Measurements from ENCODE around the gene GNAO1. TPM values are rescaled to one million over a fixed set of nuclear protein-coding genes. Genes with fewer than 3 reads are reported as not detected.

Gene GNAO1
- total RNA-seq, 1 donor = under 0.01 TPM

DNA sequence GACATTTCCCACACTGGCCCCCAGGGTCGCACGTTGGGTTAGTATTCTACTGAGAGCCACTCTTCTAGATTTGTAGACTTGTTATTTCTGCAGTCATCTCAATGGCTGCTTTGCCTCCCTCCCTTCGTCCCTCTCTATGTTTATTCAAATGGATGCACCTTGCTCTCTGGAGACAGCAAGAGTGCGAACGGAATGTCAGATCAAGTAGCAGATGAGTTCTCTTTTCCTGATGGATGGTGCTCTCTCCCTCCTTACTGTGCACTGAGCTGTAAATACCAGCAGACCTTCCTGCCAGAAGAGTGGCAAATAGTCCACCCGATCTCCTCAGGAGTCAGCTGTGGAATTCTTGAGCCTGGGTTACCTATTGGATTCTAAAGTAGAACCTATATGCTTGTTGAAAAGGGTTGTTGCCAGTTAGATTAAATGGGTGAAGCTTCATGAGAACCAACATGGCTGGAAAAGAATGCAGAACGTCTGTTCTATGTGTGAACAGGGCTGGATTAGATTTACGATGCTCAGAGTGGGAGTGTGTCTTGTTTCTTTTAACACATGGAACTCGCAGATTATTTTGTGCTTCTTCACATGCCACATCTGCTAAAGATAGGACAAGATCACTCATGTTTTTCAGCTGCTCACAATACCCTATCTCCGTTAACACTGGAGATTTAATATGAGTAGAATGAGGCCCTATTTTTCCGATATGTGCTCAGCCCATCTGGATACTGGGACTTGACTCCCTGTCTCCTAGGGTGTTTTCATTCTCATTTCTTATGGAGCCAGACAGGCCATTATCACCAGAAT is 6.1 kb downstream of the GNAO1 start:
- TF ChIP-seq CTCF (IDR thresholded peaks at IDR 0.05; ENCODE audit: insufficient read depth, low read depth, low read length) = no peak

GRCh38 chr16:56198006-56198754 is 6.9 kb downstream of the GNAO1 start:
- no peak for TF ChIP-seq CTCF (IDR thresholded peaks at IDR 0.05; ENCODE audit: insufficient read depth, low read depth, low read length)
- no peak overlapping the region for H3K4me3 ChIP-seq (ENCODE audit: low read depth, low read length)
- no peak for DNase-seq (ENCODE audit: low read depth)

More for the DNA sequence above, 6.1 kb downstream of the GNAO1 start:
- H3K4me3 ChIP-seq (ENCODE audit: low read depth, low read length) = no peak overlapping the region
- no peak for DNase-seq (ENCODE audit: low read depth)

- no peak for TF ChIP-seq CTCF (IDR thresholded peaks at IDR 0.05; ENCODE audit: insufficient read depth, low read depth, low read length)
- DNase-seq (ENCODE audit: low read depth) = no peak
- H3K4me3 ChIP-seq (ENCODE audit: low read depth, low read length) = no peak overlapping the region
Observed at GRCh38 chr16:56198755-56199114, 7.4 kb downstream of the GNAO1 start.

DNA sequence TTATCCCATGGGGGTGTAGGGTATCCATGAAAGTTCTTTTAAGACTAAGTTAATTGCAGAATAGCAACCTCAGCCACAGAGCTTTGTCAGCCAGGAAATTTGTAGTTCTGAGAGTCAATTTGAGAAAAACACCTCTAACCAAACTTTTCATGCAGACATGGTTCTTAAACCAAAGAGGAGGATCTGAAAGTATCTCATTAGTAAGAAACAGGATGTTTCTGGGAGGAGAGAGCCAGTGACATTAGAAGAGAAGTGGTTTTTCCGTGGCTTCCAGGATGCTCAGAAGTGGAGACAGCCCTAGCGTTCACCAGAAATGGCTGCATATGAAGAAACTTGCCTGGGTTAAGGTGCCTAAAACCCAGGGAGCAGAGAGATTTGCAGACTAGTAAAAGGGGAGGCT is 7.9 kb downstream of the GNAO1 start:
- TF ChIP-seq CTCF (IDR thresholded peaks at IDR 0.05; ENCODE audit: insufficient read depth, low read depth, low read length) = no peak
- no peak overlapping the region for H3K4me3 ChIP-seq (ENCODE audit: low read depth, low read length)

GRCh38 chr16:56201030-56201429 is 9.7 kb downstream of the GNAO1 start:
- no peak for DNase-seq (ENCODE audit: low read depth)
- no peak for TF ChIP-seq CTCF (IDR thresholded peaks at IDR 0.05; ENCODE audit: insufficient read depth, low read depth, low read length)
- no peak overlapping the region for H3K4me3 ChIP-seq (ENCODE audit: low read depth, low read length)

More for the DNA sequence above, 7.9 kb downstream of the GNAO1 start:
- no peak for DNase-seq (ENCODE audit: low read depth)

DNA sequence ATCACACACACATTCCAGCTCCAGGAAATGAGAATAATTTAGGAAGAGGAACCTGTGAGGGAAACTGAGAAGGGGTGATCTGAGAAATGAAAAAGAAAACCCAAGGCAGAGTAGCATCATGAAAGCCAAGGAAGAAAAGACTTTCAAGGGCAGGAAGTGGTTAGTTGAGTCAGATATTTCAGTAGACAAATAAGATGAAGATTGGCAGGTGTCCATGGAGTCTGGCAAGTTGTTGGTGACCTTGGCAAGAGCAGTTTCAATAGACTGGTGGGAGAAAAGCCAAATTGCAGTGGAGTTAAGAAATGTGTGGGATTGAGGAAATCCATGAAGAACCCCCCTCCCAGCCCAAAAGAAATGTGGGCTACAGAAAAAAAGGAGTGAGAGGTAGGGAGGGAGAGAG is 10.7 kb downstream of the GNAO1 start:
- no peak for DNase-seq (ENCODE audit: low read depth)
- no peak overlapping the region for H3K4me3 ChIP-seq (ENCODE audit: low read depth, low read length)
- TF ChIP-seq CTCF (IDR thresholded peaks at IDR 0.05; ENCODE audit: insufficient read depth, low read depth, low read length) = no peak

Data from fibroblast of villous mesenchyme (primary cell).